GM19043 (cell line): Measurements from ENCODE around the gene POLDIP2.

Source experiments
- ATAC-seq: cut with Tn5 transposase; IDR thresholded peaks from one replicate; pipeline ENCODE4 v1.9.1; 2021; ENCODE audit warnings: low read depth; ENCODE audit not compliant: unreplicated experiment

The POLDIP2 gene

DNA sequence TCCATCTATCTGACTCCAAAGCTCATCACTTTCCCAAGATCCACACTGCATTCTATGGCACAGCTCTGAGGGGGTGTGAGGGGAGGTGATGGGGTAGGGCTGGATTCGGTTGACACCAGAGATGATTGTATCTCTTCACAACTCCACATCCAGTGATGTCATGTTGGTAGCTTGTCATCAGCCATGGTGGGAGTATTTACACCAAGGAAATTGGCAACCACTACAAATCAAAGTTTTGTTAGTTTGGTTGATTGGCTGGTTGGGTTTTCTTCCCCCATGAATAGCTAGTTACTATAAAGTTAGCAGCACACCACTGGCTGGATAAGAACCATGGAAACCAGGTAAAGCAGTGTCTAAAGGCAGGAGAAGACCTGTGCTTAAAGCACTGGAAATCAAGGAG is 33.7 kb upstream of the POLDIP2 start:
- no peak for ATAC-seq

DNA sequence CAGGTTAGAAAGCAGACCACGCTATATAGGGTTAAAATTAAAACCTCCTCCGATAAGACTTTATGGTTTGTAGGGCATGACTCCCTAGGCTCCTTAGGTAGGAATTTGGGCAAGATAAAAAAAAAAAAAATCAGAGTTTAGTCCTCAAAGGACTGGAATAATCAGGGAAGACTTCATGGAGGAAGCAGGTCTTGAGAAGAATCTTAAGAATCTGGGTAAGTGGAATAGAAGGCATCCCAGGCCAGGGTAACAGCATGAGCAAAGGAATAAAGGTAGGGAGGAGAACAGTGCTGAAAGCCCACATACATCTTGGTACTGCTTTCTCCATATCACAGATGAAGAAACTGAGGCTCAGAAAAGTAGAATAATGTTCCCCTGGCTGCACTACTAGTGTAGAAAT is 33.2 kb upstream of the POLDIP2 start:
- ATAC-seq = no peak

DNA sequence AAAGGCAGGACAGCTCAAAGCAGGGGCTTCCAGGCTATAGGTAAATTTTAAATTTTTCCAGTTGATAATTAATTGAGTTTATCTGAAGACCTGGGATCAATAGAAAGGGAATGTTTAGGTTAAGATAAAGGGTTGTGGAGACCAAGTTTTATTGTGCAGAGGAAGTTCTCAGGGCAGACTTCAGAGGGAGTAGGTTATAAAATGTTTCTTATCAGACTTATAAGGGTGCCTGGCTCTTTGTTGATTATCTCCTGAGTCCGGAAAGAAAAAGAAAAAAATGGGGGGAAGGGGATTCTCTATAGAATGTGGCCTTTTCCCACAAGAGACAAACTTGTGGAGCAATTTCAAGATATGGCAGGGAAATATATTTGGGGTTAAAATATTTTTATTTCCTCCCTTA is 32.8 kb upstream of the POLDIP2 start:
- ATAC-seq = no peak

GRCh38 chr17:28388106-28388505 is 30.8 kb upstream of the POLDIP2 start:
- ATAC-seq = no peak

- no peak for ATAC-seq
These were observed 29.1 kb upstream of the POLDIP2 start for GRCh38 chr17:28386391-28386790.

GRCh38 chr17:28385406-28385805 is 28.1 kb upstream of the POLDIP2 start:
- no peak for ATAC-seq

DNA sequence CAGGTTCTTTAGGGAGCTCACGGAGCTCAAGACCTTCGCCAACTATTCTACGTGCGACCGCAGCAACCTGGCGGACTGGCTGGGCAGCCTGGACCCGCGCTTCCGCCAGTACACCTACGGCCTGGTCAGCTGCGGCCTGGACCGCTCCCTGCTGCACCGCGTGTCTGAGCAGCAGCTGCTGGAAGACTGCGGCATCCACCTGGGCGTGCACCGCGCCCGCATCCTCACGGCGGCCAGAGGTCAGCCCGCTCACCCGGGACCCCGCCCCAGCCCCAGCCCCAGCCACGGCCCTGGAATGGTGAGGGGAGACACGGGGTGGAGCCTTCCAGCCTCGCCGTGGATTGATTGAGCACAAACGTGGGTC is 27.7 kb upstream of the POLDIP2 start:
- ATAC-seq = no peak

GRCh38 chr17:28384281-28385036 is 27.1 kb upstream of the POLDIP2 start:
- ATAC-seq = peak; percentile 57

GRCh38 chr17:28381141-28381825 is 24.0 kb upstream of the POLDIP2 start:
- no peak for ATAC-seq

DNA sequence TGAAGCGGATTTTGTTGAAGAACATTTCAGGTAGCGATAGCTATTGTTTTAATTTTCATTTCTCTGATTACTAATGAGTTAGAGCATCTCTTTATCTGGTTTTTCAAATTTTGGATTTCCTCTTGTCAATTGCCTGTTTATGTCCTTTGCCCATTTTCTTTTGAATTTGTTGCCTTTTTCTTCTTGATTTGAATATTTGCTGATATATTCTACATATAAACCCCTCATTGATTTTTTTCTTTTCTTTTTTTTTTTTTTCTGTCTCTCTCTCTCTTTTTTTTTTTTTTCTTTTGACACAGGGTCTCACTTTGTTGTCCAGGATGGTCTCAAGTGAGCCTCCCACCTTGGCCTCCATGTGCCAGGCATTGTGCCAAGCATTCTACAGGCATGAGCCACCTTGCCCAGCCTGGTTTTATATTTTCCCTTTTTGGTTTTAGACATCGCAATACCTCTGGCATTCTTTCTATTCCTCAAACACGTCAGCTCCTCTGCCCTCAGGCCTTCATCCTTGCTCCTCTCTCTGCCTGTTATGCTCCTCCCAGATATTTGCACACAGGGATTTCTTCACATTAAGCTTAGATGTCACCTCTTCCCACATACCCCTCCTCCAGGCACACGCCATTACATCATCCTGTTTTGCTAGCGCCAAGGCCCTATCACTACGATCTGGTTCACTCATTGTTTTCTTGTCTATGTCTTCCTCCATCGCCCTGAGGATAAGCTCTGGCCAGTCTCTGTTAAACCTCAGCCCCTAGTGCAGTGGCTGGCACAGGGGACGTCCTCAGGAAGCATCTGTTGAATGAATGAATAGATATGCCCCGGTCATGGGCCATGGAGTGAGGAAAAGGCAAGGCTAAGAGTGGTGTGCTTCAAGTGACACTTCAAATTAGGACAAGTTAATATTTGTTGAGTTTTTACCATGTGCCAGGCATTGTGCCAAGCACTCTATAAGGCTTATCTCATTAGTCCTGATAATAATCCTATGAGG is 22.8 kb upstream of the POLDIP2 start:
- ATAC-seq = no peak

DNA sequence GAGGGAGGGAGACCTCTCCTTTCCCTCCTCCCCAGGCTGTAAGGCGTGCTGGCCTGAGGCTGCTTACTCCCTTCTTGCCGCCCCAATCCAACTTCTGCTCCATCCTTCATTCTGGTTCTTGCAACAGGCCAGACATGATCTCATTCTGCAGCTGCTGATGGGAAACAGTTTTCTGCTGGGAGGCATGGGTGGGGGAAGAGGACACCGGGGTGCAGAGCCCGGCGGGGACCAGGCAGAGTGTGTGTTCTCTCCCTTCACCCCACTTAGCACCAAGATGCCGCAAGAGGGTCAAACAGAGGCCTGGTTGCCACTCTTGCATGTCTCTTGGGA is 15.6 kb upstream of the POLDIP2 start:
- ATAC-seq = no peak

DNA sequence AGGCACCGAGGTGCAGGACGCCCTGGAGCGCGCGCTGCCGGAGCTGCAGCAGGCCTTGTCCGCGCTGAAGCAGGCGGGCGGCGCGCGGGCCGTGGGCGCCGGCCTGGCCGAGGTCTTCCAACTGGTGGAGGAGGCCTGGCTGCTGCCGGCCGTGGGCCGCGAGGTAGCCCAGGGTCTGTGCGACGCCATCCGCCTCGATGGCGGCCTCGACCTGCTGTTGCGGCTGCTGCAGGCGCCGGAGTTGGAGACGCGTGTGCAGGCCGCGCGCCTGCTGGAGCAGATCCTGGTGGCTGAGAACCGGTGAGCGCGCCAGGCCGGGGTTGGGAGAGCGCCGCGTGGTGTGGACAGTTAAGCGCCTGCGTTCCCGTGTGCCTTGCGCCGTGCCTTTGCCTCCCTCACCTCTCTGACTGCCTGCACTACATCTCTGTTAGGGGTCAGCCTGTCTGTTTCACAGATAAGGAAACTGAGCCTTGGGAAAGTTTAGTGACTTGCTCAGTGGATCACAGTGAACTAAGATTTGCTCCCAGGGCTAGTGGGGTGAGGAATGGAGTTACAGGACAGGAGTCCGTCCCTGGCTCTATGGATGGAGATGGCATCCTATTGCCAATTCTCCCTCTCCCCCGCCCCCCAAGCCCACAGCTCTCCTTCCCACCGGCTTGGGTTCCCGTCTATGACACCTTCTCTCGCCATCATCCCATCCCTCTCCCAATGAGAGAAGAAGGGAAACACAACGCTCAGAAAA is 15.0 kb upstream of the POLDIP2 start:
- no peak for ATAC-seq

- peak; percentile 72 for ATAC-seq
These were observed 14.2 kb upstream of the POLDIP2 start, which contains the start of gene SARM1 for GRCh38 chr17:28371245-28372202. SARM1 (plus strand) TSS chr17:28371694; CDS start chr17:28372033, 339 bp downstream.

GRCh38 chr17:28370744-28371103 is 13.4 kb upstream of the POLDIP2 start:
- no peak for ATAC-seq

- no peak for ATAC-seq
These were observed 12.9 kb upstream of the POLDIP2 start, which contains the start of gene VTN for GRCh38 chr17:28370035-28370743. VTN (minus strand) TSS chr17:28370307; CDS start chr17:28370203, 104 bp downstream.

DNA sequence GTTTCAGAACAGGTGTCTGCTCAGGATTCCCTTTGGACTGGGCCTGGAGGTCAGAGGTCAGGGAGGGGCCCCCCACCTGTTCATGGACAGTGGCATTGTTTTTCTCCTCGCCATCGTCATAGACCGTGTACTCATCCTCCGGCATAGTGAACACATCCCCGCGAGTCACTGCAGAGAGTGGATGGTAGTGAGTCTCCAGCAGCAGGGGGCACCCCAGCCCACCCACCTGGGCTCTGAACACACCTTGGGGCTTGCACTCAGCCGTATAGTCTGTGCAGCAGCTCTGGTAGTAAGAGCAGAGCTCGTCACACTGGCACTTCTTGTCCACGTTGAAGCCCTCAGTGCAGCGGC is 12.3 kb upstream of the POLDIP2 start:
- no peak for ATAC-seq

- no peak for ATAC-seq
These were observed 11.8 kb upstream of the POLDIP2 start for GRCh38 chr17:28368915-28369683.

- no peak for ATAC-seq
These were observed 11.0 kb upstream of the POLDIP2 start for GRCh38 chr17:28368306-28368831.
